SKM-1 (cell line): ENCODE results near the gene LRRC34.

ENCODE experiments used
- DNase-seq: peaks from one replicate; lab custom pipeline; 2025; ENCODE audit not compliant: unreplicated experiment; lab: John Stamatoyannopoulos, UW

LRRC34 gene

GRCh38 chr3:169813757-169814517 is 1.2 kb upstream of the LRRC34 start:
- peak; percentile 67 for DNase-seq

GRCh38 chr3:169813278-169813677 is 574 bp upstream of the LRRC34 start:
- no peak for DNase-seq

DNA sequence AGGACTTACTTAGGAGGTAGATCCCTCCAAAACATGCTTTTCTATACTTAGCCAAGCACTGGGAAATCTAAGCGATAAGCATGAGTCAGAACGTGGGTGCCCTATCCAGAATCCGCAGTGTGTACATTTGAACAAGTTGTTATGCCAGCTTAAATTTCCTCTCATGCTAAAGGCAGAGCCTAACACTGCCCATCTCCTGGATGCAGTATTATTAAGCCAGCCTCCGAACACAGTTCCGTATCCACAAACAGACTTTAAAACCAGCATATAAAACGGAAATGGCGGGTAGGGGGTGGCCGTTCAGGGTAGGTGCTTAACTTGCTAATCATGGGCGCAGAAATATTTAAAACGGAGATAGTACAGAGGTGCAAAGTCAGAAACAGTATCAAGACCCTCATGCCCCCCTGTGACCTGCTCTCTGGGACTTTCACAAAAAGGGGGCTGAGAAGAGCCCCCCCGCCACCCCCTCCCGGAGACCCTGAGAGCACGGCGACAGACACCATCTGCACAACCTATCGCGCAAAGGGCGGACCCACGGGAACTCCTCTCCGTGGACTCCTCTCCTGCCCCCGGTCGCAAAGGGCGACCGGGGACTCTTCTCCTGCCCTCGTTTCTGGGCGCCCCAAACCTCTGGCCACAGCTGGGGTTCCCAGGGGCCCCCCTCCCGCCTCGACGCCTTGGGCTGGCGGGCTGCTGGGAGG is 923 bp downstream of the LRRC34 start:
- DNase-seq = no peak

GRCh38 chr3:169809230-169809795 is 3.4 kb downstream of the LRRC34 start:
- DNase-seq = no peak

DNA sequence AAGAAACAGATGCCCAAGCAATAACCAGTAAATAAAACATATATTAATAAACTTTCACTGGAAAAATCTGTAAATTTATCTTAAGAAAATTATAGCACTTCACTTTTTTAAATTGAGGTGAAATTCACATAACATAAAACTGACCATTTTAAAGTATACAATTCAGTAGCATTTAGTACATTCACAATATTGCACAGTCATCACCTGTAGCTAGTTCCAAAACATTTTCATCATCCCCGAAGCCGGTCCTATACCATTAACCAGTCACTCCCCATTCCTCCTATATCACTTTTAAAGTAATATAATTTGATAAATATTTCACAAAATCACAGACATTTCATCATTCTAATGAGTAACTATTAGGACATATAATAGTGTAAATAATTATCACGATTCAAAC is 8.0 kb downstream of the LRRC34 start:
- DNase-seq = no peak

- no peak for DNase-seq
These were observed 20.3 kb downstream of the LRRC34 start for GRCh38 chr3:169792359-169792758.

DNA sequence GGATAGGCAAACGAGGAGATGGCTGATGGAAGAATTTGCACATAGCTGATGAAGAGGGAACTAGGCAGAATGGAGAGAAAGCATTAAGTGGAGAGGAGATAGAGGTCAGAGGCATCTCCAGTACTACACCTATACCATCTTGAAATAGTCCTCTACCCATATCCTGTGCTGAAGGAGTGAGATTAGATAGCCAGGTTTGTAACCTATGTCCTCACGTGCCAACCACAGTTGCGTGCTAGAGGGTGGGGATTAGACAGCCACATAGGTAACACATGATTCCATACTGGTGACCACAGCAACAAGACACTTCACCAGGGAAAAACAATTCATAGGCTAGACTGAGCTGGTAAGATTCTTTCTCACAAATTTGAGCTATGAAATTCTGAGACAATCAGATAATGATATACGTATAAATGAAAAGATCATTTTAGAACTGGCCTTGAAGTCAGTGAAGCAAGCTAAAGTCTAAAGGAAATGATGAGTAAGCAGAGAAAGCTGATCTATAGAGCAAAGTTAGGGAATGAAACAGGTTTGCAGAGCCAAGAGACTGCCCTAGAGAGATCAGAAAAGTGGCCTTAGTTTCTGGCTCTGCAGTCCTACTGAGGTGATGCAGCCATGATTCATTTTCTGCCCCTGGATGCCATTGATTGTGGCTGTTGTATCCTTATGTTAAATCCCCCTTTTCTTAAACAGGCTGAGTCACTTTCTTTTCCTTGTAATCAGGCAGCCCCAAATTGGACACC is 21.8 kb downstream of the LRRC34 start:
- DNase-seq = no peak

DNA sequence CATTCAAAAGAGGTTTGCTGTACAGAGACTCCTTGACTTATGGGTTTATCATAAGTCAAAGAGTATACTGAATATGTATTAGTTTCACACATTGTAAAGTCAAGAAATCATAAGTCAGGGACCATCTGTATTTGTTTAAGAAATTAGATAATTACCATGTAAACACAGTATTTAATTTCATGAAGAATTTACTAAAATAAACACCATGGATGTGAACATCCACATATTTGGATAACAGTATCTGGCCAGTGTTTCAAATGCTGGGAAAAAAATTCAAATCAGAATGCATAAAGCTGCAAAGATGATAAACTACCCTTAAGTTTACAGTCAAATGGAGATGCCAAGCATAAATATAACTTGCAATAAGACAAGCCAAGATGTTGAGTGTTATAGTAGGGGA is 22.5 kb downstream of the LRRC34 start:
- DNase-seq = no peak

GRCh38 chr3:169787791-169788190 is 24.9 kb downstream of the LRRC34 start:
- DNase-seq = no peak

GRCh38 chr3:169787120-169787519 is 25.6 kb downstream of the LRRC34 start:
- no peak for DNase-seq

- no peak for DNase-seq
These were observed 31.4 kb downstream of the LRRC34 start for GRCh38 chr3:169781209-169781855.

- DNase-seq = no peak
These were observed 32.0 kb downstream of the LRRC34 start for GRCh38 chr3:169780742-169781141.

- DNase-seq = no peak
These were observed 34.9 kb downstream of the LRRC34 start for GRCh38 chr3:169777822-169778221.

DNA sequence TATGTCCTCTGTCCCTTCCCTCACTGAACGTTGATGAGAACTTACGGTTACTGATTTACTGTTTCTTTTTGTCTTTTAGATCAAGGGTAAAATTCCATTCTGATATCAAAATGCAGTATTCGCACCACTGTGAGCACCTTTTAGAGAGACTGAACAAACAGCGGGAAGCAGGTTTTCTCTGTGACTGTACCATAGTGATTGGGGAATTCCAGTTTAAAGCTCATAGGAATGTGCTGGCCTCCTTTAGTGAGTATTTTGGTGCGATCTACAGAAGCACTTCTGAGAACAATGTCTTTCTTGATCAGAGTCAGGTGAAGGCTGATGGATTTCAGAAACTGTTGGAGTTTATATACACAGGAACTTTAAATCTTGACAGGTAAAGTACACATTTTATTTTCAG is 38.5 kb downstream of the LRRC34 start:
- no peak for DNase-seq

GRCh38 chr3:169772897-169773816 is 39.5 kb downstream of the LRRC34 start, which contains the start of gene MYNN:
TSS of gene MYNN (plus strand) at chr3:169773396. CDS start at chr3:169774296, 900 bp downstream.
- DNase-seq = peak; percentile 86

GRCh38 chr3:169772305-169772896 is 40.3 kb downstream of the LRRC34 start:
- DNase-seq = peak; percentile 58

DNA sequence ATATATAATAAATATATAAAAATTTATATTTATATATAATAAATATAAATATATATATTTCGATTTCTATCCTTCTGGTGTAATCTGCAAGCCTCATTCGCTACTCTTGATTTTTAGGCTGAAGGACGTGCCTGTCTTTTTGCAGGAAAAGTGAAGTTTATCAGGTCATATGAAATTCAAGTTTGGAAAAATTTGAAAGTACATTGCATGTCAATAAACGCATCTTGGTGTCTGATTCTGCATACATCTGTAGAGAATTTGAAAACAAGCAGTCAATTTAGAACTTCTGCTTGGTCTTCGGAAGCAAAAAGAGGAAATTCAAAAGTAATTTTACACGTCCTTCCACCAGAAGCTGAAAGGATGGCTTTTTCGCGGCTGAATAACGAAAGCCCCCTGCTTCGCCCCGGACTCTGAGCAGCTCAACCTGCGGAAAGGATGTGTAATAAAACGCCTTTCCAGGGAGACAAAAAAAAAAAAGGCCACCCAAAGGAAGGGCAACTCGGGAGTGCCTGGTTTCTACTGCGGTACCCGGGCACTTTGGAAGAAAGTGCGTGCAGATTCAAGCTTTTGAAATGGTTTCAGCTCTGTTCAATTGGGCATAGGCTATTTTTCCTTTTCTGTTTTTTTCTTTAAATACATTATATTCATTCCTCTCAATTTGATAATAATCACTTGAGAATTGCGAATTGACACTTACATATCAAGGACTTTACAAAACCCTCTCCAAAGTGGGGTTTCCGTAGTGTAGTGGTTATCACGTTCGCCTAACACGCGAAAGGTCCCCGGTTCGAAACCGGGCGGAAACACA is 41.0 kb downstream of the LRRC34 start:
- peak; percentile 86 for DNase-seq

DNA sequence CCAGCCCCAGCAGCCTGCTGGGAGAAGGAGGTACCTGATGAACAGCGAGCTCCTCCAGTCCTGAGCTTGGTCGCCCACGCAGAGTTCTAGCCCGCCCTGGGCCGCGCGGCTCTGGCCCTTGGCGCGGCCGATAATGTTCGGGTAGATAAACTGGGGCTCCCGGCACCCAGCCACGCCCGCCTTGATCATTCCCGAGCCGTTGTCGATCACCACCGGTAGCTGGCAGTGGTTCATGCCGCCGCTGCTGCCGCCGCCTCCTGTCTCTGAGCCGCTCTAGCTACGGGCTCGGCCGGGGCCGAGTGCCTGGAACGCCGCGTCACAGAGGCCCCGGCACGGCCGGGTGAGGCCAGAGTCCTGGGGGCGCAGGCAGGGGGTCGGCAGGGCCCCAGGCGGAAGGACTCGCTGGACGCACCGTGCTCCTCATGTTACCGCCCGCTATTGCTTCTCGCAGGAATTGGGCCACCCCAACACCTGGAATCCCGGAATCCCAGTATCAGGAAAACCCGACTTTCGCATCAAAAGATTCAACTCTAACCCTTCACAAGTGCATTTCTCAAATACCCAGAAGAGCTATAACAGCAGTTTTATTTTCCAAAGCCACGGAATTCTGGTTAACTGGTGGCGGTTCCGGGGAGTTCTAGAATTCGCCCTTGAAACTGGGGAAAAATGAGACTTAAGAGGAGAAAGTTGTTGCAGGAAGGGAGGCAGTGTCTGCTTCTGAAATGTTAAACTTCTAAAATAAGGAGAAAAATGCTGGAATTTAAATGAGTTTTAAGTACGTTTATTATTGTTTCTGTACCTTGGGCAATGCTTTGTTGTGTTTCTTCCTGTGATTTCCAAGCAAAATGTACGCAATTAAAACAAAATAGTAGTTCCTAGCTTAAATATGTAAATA is 43.2 kb downstream of the LRRC34 start, which contains the start of gene ACTRT3:
Gene ACTRT3, minus strand, starts transcription at position 275 of the 895 bp plus-strand sequence. Its CDS starts 41 bp downstream, at position 234.
- peak; percentile 30 for DNase-seq
